HT-29 (cell line): ENCODE results near the gene FFAR1. TPM values are rescaled to one million over a fixed set of nuclear protein-coding genes. Genes with fewer than 3 reads are reported as not detected.
"Not testable (repeated sequence)": the region's sequence is repeated elsewhere in the genome, so short reads cannot be mapped to it uniquely, and the experiment has no call there.

Experiments used
- DNase-seq: peaks from one replicate; pipeline ENCODE4 v3.0.0-alpha.2; 2015; ENCODE audit warnings: low spot score
- total RNA-seq: library from RNA; depleted of rRNA; stranded (reverse); fragments of >200 nt; shearing (Covaris generic); gene quantifications from 2 replicates; pipeline ENCODE4 v1.2.3, GENCODE V29; 2014

The FFAR1 gene
- total RNA-seq, 1 experiment from 2014 or later, result not detected

DNA sequence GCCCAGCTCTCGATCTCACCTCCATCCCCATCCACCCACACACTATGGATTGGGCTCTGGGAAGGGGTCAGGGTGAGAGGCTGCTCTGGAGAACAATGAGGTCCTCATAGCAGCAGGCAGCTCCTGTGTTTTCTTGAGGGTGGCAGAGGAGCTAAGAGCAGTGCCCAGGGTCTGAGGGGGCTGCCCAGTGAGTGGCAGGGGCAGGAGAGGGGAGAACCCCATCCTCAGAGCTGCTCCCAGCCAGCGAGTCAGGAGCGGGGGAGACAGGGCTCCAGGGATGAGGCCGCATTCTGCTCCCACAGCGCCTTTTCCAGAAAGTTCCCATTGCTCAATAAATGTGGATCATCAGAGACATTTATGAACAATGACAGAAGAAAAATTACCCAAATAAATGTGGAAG lies 12.4 kb downstream of the FFAR1 start:
- DNase-seq, result not testable (repeated sequence)

DNA sequence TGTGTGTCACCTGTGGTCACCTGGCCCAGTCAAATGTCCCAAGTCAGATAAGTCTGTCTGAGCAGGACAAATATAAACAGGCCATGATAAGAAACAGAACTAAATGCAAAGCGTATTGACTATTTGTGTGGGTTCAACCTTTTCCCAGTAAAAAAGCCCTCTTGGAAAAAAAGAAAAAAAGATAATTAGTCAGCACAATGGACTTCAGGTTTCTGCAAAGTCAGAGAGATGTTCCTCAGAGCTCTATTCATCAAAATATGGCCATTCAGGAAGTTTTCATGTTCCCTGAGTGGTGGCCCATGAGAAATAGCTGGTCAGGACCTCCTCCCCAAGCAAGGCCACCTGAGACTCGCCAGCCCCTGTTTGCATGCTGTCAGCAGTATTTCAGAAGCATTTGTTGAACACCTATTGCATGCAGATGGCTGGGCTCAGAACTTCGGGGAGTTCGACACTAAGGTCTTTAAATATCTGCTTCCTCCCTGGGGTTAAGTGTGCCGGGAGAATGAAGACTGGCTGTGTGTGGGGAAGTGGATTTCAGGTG lies 13.2 kb downstream of the FFAR1 start:
- no peak for DNase-seq

DNA sequence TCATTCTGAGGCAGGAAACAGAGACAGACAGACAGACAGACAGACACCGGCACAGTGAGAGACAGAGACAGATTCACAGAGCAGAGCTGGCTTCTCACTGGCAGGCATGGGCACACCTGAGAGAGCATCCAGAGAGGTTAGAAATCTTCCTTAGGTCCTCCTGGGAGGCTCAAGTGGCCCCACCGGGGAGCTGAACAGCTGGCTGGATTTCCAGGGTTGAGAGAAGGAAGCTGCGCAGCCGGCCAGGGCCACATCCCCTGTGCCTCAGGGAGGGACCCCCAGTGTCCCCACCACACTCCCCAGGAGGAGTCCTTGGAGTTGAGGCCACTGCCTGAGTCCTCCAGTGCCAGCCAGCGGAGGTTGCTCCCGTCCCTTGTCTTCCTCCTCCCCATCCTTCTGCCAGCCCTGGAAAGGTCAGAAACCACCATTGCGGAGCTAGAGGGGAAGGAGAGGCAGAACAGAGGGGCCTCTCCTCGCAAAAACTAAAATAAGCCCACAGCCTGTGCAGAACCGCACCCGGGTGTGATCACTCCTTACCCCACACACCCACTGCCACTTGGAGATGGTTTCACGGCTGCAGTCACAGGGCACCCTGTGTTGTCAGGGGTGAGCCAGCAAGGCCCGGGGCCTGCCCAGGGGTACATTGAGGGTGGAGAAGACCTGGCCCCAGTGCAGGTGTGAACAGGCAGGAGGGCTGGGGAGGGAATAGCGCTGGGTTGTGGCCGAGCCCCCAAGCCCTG lies 14.7 kb downstream of the FFAR1 start:
- DNase-seq, result no peak

GRCh38 chr19:35363001-35363590 lies 15.4 kb downstream of the FFAR1 start:
- no peak for DNase-seq

- no peak for DNase-seq
Measured at GRCh38 chr19:35363711-35364425, 16.2 kb downstream of the FFAR1 start.

- no peak for DNase-seq
Measured at GRCh38 chr19:35365303-35365702, 17.6 kb downstream of the FFAR1 start.

- DNase-seq, result no peak
Measured at GRCh38 chr19:35368378-35368777, 20.7 kb downstream of the FFAR1 start.

- DNase-seq, result no peak
Measured at GRCh38 chr19:35369522-35369921, 21.8 kb downstream of the FFAR1 start.

DNA sequence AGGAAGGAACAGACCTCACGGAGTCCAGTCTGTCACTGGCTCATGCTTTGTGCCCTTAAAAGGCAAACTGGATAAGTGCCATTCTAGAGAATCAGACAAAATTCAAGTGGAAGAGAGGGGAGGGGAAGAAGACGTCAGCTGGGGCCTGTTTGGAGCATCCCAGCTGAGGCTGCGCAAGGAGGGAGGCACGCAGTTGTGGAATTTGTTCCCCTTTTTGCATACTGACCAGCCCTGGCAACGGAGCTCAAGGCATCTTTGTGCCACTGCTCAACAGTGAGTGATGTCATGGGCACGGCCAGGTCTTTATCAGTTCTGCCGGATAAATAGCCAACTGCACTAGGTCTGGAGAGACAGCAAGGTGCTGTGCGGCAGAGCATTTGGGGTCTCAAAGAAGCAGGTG lies 23.0 kb downstream of the FFAR1 start, which contains the start of gene GPR42:
TSS of gene GPR42 (plus strand) at position 347 of the 400 bp plus-strand sequence. CDS start 292 bp downstream, outside the sequence.
- no peak for DNase-seq

GRCh38 chr19:35373492-35373891 lies 25.8 kb downstream of the FFAR1 start:
- DNase-seq, result no peak

GRCh38 chr19:35374031-35374430 lies 26.3 kb downstream of the FFAR1 start:
- DNase-seq, result not testable (repeated sequence)

GRCh38 chr19:35375505-35376307 lies 28.0 kb downstream of the FFAR1 start:
- no peak for DNase-seq

GRCh38 chr19:35377656-35378055 lies 30.0 kb downstream of the FFAR1 start:
- no peak for DNase-seq

DNA sequence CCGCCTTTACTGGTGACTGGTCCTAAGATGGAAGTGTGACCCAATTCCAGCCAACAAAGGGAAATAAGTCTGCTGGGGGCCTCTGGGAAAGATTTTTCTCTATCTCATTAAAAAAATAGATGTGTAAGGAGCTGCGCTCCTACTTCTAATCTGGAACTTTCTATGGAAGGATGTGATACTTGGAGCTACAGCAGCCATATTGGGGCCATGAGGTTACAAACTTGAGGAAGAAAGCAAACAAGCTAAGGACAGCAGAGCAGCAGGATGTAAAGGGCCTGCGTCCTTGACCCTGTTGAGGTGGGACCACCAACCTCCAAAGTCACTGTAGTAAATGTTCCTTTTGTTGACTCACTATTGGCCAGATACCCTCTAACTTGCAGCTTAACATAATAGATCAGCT lies 30.7 kb downstream of the FFAR1 start:
- DNase-seq, result no peak

DNA sequence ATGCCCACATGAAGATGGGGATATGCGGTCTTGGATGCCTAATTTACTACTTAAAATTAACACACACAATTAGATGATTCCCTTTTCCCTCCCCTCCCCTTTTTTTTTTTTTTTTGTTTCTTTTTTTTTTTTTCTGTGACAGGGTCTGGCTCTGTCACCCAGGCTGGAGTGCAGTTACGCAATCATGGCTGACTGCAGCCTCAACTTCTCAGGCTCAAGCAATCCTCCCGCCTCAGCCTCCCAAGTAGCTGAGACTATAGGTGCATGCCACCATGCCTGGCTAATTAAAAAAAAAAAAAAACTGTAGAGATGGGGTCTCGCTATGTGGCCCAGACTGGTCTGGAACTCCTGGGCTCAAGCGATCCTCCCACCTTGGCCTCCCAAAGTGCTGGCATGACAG lies 31.8 kb downstream of the FFAR1 start:
- DNase-seq, result not testable (repeated sequence)

- DNase-seq, result no peak
Measured at GRCh38 chr19:35379992-35380391, 32.3 kb downstream of the FFAR1 start.

GRCh38 chr19:35380450-35381124 lies 32.9 kb downstream of the FFAR1 start:
- DNase-seq, result no peak

GRCh38 chr19:35381318-35381717 lies 33.6 kb downstream of the FFAR1 start:
- no peak for DNase-seq

- DNase-seq, result no peak
Measured at GRCh38 chr19:35381926-35382325, 34.2 kb downstream of the FFAR1 start.

GRCh38 chr19:35383536-35383935 lies 35.8 kb downstream of the FFAR1 start:
- DNase-seq, result no peak
